Heart left ventricle (tissue), 16 donors: ENCODE results near the gene SH3BP5. TPM values are rescaled to one million over a fixed set of nuclear protein-coding genes. Genes with fewer than 3 reads are reported as not detected.

Experiments
- ATAC-seq, 4 donors: fragments of 200-7000 bp; cut with Tn5 transposase; one replicate each; pipeline ENCODE4 v1.9.1; 2020 to 2022; ENCODE audit warnings: moderate library complexity in 4 of 4, mild to moderate bottlenecking in 3 of 4, moderate number of reproducible peaks in 1 of 4
- DNase-seq, 5 donors: peaks; one replicate each; pipeline ENCODE4 v3.0.0-alpha.2; 2020
- H3K27ac ChIP-seq, 12 donors: fragments of 200-600 bp; sonication (generic) in 4 of 12; one replicate each; pipeline versions ENCODE4 v1.5.0 to v1.8.0; 2016 to 2022; ENCODE audit warnings: mild to moderate bottlenecking in 2 of 12
- H3K27me3 ChIP-seq, 9 donors: fragments of 200-600 bp; sonication (generic) in 2 of 9; one replicate each; pipeline versions ENCODE4 v1.5.1 to v1.8.0; 2016 to 2022; ENCODE audit warnings: mild to moderate bottlenecking in 3 of 9
- H3K36me3 ChIP-seq, 9 donors: fragments of 200-600 bp; sonication (generic) in 2 of 9; one replicate each; pipeline versions ENCODE4 v1.5.0 to v1.8.0; 2018 to 2022; ENCODE audit warnings: mild to moderate bottlenecking in 2 of 9
- H3K4me1 ChIP-seq, 12 donors: fragments of 200-600 bp; sonication (generic) in 4 of 12; one replicate each; pipeline versions ENCODE4 v1.5.0 to v1.8.0; 2016 to 2022; ENCODE audit warnings: mild to moderate bottlenecking in 3 of 12
- H3K4me3 ChIP-seq, 12 donors: fragments of 200-600 bp; sonication (generic) in 4 of 12; one replicate each; pipeline versions ENCODE4 v1.5.0 to v1.8.0; 2017 to 2022; ENCODE audit warnings: mild to moderate bottlenecking in 9 of 12, moderate library complexity in 4 of 12
- H3K9me3 ChIP-seq, 12 donors: fragments of 200-600 bp; sonication (generic) in 4 of 12; one replicate each; pipeline versions ENCODE4 v1.5.0 to v1.8.0; 2016 to 2022; ENCODE audit warnings: mild to moderate bottlenecking in 1 of 12
- POLR2A ChIP-seq, 2 donors: fragments of 450-650 bp; IDR thresholded peaks; one replicate each; pipeline ENCODE4 v1.6.1; 2017; ENCODE audit warnings: antibody characterized with exemption in 2 of 2, mild to moderate bottlenecking in 2 of 2, moderate library complexity in 2 of 2
- WGBS, 4 donors: extraction: QIAGEN DNeasy Blood & Tissue Kit in 2 of 4; methylation state at CpG; one replicate each; pipeline versions ENCODE4 v1.1.5 to v1.1.7; 2013 to 2018; 5-methylcytosine and 5-hydroxymethylcytosine counted together
- intact Hi-C, 10 donors: fragments of 100-400 bp; cut with DNase I; formaldehyde crosslinking; loops; one replicate each; pipeline versions ENCODE4 v1.11.1 to v1.14.2; 2022
- polyA plus RNA-seq, 2 donors: library from polyadenylated mRNA; stranded (reverse); fragments of 200-250 nt; gene quantifications; one replicate each; pipeline ENCODE4 v1.2.3, GENCODE V29; 2013
- total RNA-seq, 9 donors: library from RNA; depleted of rRNA in 2 of 9; stranded (reverse); fragments of >200 nt in 2 of 9; fragmentation: NEBNext Ultra II Directional in 3 of 9; extraction: Animal tissue kit (Norgen Biotek cat#: 25700) in 3 of 9; gene quantifications; one replicate each; pipeline versions ENCODE4 v1.1.0 to v1.2.4, GENCODE V29; 2016 to 2023
- TF ChIP-seq, protein P1 (sequence below), 12 donors: fragments of 200-600 bp; sonication (generic) in 4 of 12; IDR thresholded peaks; one replicate each; pipeline versions ENCODE4 v1.5.0 to v1.8.0; 2018 to 2022; ENCODE audit warnings: antibody characterized with exemption in 12 of 12, mild to moderate bottlenecking in 5 of 12
- donor health status: ischemic (EF 13 %, LVEDD 7.1; RV severe dilation, severe dysfunction).
- donor health status: healthy with polysubstance abuse.
- donor health status: DM: no; HTN: yes; CAD: no.
- donor health status: DM: no; HTN: no; CAD: no.
- donor health status: ischemic (EF 25% LVEDD 6.9; RV normal size, moderate dysfunction).
- donor health status: ischemic (EF 25% LVEDD 5.7; RV mildly dilated, moderate dysfunction).
- donor health status: healthy.
- donor health status: DM: yes; HTN: yes; CAD: no.
- donor health status: ischemic (EF 35%, LVEDD 5.7; RV mildly dilated, moderate dysfunction).
- donor health status: nonischemic (EF 11% LVEDD 7.7; RV severe dilation, severe dysfunction).
- donor health status: DM: yes; HTN: yes; CAD: no.
- donor health status: PGD.
- donor health status: ischemic (EF 29% LVEDD 5.4; RV normal size, mild dysfunction).
- donor health status: nonischemic (EF 23%, LVEDD 6.1; RV moderate dilation, normal function).

The SH3BP5 gene
- total and polyA plus RNA-seq, 11 donors: 4.9 to 28.6 (median 9.9) TPM

DNA sequence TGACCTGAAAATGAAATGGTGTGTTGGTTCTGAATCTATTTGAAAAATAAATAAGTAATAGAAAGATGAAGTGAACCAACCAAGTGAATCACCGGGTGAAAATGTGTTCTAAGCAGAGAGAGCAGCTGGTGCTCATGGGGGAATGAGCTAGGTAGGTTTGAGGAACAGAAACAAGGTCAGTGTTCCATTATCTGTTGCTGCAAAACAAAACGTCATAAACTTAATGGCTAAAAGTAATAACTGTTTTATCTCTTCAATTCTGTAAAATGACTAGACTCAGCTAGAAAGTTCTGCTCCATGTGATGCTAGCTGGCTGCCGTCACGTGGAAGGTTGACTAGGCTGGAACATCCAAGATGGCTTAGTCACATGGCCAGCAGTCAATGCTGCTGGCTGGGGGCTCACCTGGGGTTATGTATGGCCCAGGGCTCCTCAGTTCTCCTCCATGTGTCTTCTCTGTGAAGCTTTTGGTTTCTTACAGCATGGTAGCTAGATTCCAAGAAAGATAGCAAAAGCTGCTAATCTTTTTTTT, 13.3 kb upstream of the SH3BP5 start:
- H3K27ac ChIP-seq: no peak overlapping the region
- DNase-seq (no peak), ATAC-seq (no peak)
- H3K9me3 ChIP-seq: peaks cover 0 to 10% (median 0%) of the 10 kb centered on the region in 12 donors
- intact Hi-C loops: no loop called here
- H3K27me3 ChIP-seq: no peaks in the 10 kb centered on the region
- H3K36me3 ChIP-seq: no peaks in the 10 kb centered on the region
- TF ChIP-seq, protein P1, sequence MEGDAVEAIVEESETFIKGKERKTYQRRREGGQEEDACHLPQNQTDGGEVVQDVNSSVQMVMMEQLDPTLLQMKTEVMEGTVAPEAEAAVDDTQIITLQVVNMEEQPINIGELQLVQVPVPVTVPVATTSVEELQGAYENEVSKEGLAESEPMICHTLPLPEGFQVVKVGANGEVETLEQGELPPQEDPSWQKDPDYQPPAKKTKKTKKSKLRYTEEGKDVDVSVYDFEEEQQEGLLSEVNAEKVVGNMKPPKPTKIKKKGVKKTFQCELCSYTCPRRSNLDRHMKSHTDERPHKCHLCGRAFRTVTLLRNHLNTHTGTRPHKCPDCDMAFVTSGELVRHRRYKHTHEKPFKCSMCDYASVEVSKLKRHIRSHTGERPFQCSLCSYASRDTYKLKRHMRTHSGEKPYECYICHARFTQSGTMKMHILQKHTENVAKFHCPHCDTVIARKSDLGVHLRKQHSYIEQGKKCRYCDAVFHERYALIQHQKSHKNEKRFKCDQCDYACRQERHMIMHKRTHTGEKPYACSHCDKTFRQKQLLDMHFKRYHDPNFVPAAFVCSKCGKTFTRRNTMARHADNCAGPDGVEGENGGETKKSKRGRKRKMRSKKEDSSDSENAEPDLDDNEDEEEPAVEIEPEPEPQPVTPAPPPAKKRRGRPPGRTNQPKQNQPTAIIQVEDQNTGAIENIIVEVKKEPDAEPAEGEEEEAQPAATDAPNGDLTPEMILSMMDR (IDR thresholded peaks at IDR 0.05): no peak
- no peak for TF ChIP-seq POLR2A (IDR thresholded peaks at IDR 0.05)
- H3K4me1 ChIP-seq: peaks cover 0 to 33% (median 0%) of the 10 kb centered on the region in 12 donors
- 80 to 89% (median 85%) methylated on average over 4 of the region's 4 CpGs for WGBS, 4 donors
- H3K4me3 ChIP-seq: no peak overlapping the region

DNA sequence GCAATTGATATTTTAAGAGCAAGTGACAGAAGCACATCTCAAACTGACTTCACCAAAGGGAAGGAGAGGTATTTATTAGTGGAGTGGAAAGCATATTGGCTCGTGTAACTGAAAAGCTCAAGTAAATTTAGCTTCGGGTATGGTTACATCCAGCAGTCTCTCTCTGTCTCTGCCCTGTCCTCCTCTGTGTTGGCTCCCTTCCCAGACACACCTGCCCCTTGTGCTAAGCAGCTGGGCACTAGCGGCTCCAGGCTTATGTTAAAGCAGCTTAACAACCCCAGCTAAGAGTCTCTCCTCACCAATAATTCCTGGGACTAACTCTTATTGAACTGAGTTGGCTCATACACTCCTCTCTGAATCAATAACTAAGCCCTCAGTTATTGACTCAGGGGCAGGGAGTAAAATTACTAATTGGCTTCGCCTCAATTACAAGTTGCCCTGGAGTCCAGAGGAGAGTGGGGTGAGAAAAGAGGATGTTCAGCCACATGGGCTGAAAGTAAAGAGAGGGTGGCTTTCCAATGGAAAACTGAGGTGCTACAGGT, 12.8 kb upstream of the SH3BP5 start:
- intact Hi-C loops: no loop called here
- Histone ChIP-seq H3K27me3 (no peaks in the 10 kb centered on the region), H3K36me3 (no peaks in the 10 kb centered on the region), H3K4me1 (peaks cover 0 to 34% (median 0%) of the 10 kb centered on the region in 12 donors), H3K27ac (no peak overlapping the region), H3K9me3 (peaks cover 0 to 10% (median 0%) of the 10 kb centered on the region in 12 donors), H3K4me3 (no peak overlapping the region)
- WGBS, 4 donors: 68 to 75% (median 70%) methylated on average over 4 of the region's 4 CpGs
- TF ChIP-seq, protein P1 (IDR thresholded peaks at IDR 0.05): no peak
- no peak for TF ChIP-seq POLR2A (IDR thresholded peaks at IDR 0.05)
- no peak for ATAC-seq
- no peak for DNase-seq

- ATAC-seq: no peak
- H3K27ac ChIP-seq: peak overlapping the region in 1 of 12 donors; percentile 13
- H3K27me3 ChIP-seq: no peaks in the 10 kb centered on the region
- TF ChIP-seq, protein P1 (IDR thresholded peaks at IDR 0.05): no peak
- TF ChIP-seq POLR2A (IDR thresholded peaks at IDR 0.05): no peak
- DNase-seq: no peak
- WGBS, 4 donors: 82 to 92% (median 85%) methylated on average over 1 of the region's 1 CpG
- no peaks in the 10 kb centered on the region for H3K36me3 ChIP-seq
- H3K4me3 ChIP-seq: no peak overlapping the region
- H3K4me1 ChIP-seq: peaks cover 0 to 38% (median 0%) of the 10 kb centered on the region in 12 donors
- intact Hi-C loops: no loop called here
- H3K9me3 ChIP-seq: peaks cover 0 to 7% (median 0%) of the 10 kb centered on the region in 12 donors
These were observed 10.6 kb upstream of the SH3BP5 start for GRCh38 chr3:15342945-15343344.

DNA sequence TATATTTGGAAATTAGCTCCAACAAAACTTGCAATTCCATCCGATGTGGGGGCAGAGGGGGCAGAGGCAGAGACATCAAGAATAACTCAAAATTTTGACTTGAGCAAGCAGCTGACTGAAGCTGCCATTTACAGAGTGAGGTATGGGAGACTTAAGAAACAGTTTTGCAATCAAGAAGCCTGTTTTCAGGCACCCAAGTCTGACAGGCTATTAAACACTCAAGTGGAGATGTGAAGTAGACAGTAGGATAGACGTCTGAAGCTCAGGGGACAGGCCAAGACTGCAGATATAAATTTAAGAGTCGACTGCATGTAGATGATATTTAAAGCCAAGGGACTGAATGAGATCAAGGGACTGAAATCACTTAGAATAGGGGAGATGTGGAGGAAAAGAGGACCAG, 9.9 kb upstream of the SH3BP5 start:
- H3K9me3 ChIP-seq: peaks cover 0 to 7% (median 0%) of the 10 kb centered on the region in 12 donors
- no peak for ATAC-seq
- TF ChIP-seq, protein P1 (IDR thresholded peaks at IDR 0.05): no peak
- no peak for TF ChIP-seq POLR2A (IDR thresholded peaks at IDR 0.05)
- intact Hi-C loops: no loop called here
- no peak overlapping the region for H3K4me3 ChIP-seq
- 76 to 84% (median 82%) methylated on average over 3 of the region's 3 CpGs for WGBS, 4 donors
- no peaks in the 10 kb centered on the region for H3K27me3 ChIP-seq
- no peak for DNase-seq
- H3K4me1 ChIP-seq: peaks cover 0 to 31% (median 0%) of the 10 kb centered on the region in 12 donors
- H3K27ac ChIP-seq: no peak overlapping the region
- H3K36me3 ChIP-seq: no peaks in the 10 kb centered on the region
